ENCODE results near the gene TTLL6. TPM values are rescaled to one million over a fixed set of nuclear protein-coding genes. Genes with fewer than 3 reads are reported as not detected.

The TTLL6 gene
- total and polyA plus RNA-seq, 2 of the 4 experiments (the other 2 are of a cell fraction) = not detected

GRCh38 chr17:48769009-48769675 is 47.9 kb downstream of the TTLL6 start:
- TF ChIP-seq NFE2L2 (IDR thresholded peaks at IDR 0.05; ENCODE audit: low read depth, low read length) (no peak), RCOR1 (IDR thresholded peaks at IDR 0.05; ENCODE audit: insufficient replicate concordance, low read length) (no peak), CTCF (conservative IDR thresholded peaks at IDR 0.05; ENCODE audit: low read depth, low read length) (no peak)
- H2AFZ ChIP-seq (replicated peaks; ENCODE audit: low read length, poor library complexity) = no peak overlapping the region
- H4K8ac ChIP-seq (ENCODE audit: low read depth in 2 of 2, low read length in 2 of 2) = no peak overlapping the region
- DNase-seq (no peak), ATAC-seq (ENCODE audit: low read depth) (no peak)
- intact Hi-C loops (cut with micrococcal nuclease) (no loop called here), in situ Hi-C loops (cut with MboI; ENCODE audit: low sequenced_read_pairs) (loop anchor here (25.0 kb wide), 1 partner anchor 382 kb away; no protein-coding TSS in a partner anchor), dilution Hi-C loops (cut with HindIII; ENCODE audit: low sequenced_read_pairs, unreplicated experiment) (no loop called here)
- ChIA-PET CTCF (interaction anchor here (0.6 kb wide), 1 partner anchor 95 kb away, joined by 3 read pairs; no protein-coding TSS in a partner anchor), POLR2A (ENCODE audit: unreplicated experiment) (no interaction called here)
- no peaks in the 10 kb centered on the region for H3K9me3 ChIP-seq (ENCODE audit: control insufficient read depth, insufficient read depth, low read length)
- no peak overlapping the region for H3K4me3 ChIP-seq (ENCODE audit: insufficient read depth, low read depth, low read length)
- no peak overlapping the region for H2BK20ac ChIP-seq (ENCODE audit: low read depth, low read length)
- H2AK5ac ChIP-seq (ENCODE audit: low read depth, low read length) = no peak overlapping the region
- H3K14ac ChIP-seq (replicated peaks; ENCODE audit: low read depth, low read length) = no peak overlapping the region
- no peaks in the 10 kb centered on the region for H4K20me1 ChIP-seq (ENCODE audit: insufficient read depth, low read length)
- no peak overlapping the region for H3K4ac ChIP-seq (ENCODE audit: low read depth, low read length)
- peaks cover 65% of the 10 kb centered on the region for H3K27me3 ChIP-seq (ENCODE audit: control insufficient read depth, insufficient read depth, low read length)
- no peak overlapping the region for H3K56ac ChIP-seq (ENCODE audit: extremely low read depth, insufficient read depth, low read length)
- H4K5ac ChIP-seq (ENCODE audit: low read depth, low read length) = no peak overlapping the region
- H2BK15ac ChIP-seq (ENCODE audit: low read depth, low read length) = no peak overlapping the region
- H3K4me2 ChIP-seq (ENCODE audit: low read depth, low read length) = no peak overlapping the region
- 49% methylated on average over 2 of the region's 5 CpGs; no CpG with 5 or more reads in 1 of the 2 experiments for WGBS, 2 experiments (ENCODE audit: extremely low coverage in 2 of 2, insufficient read length in 1 of 2)
- H2AK9ac ChIP-seq (replicated peaks; ENCODE audit: low read depth, low read length, poor library complexity) = no peak overlapping the region
- no peaks in the 10 kb centered on the region for H3K36me3 ChIP-seq (ENCODE audit: control insufficient read depth, insufficient read depth, low read length)
- no peak overlapping the region for H4K91ac ChIP-seq (ENCODE audit: insufficient read depth, low read depth, low read length)
- no peak overlapping the region for H3K18ac ChIP-seq (ENCODE audit: low read depth, low read length)
- H3K4me1 ChIP-seq (ENCODE audit: control insufficient read depth, insufficient read depth, low read length) = no peaks in the 10 kb centered on the region
- no TSS peak for BruUV-seq (replicated peaks)
- no peak overlapping the region for H3K9ac ChIP-seq (ENCODE audit: low read depth, low read length)
- no peaks in the 10 kb centered on the region for H3K9me1 ChIP-seq (ENCODE audit: insufficient read depth, low read length)
- no peak overlapping the region for H2BK5ac ChIP-seq (ENCODE audit: low read depth, low read length, poor library complexity, severe bottlenecking)
- H3K79me1 ChIP-seq (ENCODE audit: low read depth in 1 of 2, low read length in 2 of 2) = no peaks in the 10 kb centered on the region
- no peak overlapping the region for H3K27ac ChIP-seq (ENCODE audit: insufficient read depth, low read length)
- H3K23ac ChIP-seq (ENCODE audit: low read depth, low read length) = no peak overlapping the region
- no peak overlapping the region for H2BK120ac ChIP-seq (ENCODE audit: low read depth, low read length)
